ENCODE measurements around the gene LYRM4. TPM values are rescaled to one million over a fixed set of nuclear protein-coding genes. Genes with fewer than 3 reads are reported as not detected.

Gene LYRM4
- total and polyA plus RNA-seq, 4 donors, result 15.2 to 23.2 (median 19.1) TPM

- Histone ChIP-seq H3K9me3 (ENCODE audit: control insufficient read depth in 4 of 4, insufficient read depth in 3 of 4, low read length in 3 of 4) (peaks cover 0 to 2% (median 0%) of the 10 kb centered on the region in 4 donors), H3K36me3 (ENCODE audit: control insufficient read depth in 4 of 4, insufficient read depth in 4 of 4, low read length in 4 of 4) (no peaks in the 10 kb centered on the region), H3K4me3 (no peak overlapping the region), H3K4me1 (ENCODE audit: control insufficient read depth in 5 of 5, insufficient read depth in 5 of 5, low read length in 5 of 5) (peaks cover 0 to 13% (median 5%) of the 10 kb centered on the region in 5 donors), H3K27me3 (ENCODE audit: control insufficient read depth in 3 of 3, insufficient read depth in 3 of 3, low read length in 2 of 3) (peaks cover 4 to 15% (median 10%) of the 10 kb centered on the region in 3 donors), H3K27ac (ENCODE audit: low read depth in 1 of 2, low read length in 1 of 2) (no peak overlapping the region), H3K9ac (ENCODE audit: insufficient read depth in 1 of 2, low read length in 2 of 2) (no peak overlapping the region)
- ATAC-seq (ENCODE audit: insufficient read depth, low FRiP score), result no peak
- WGBS, 2 donors, result 47 to 72% methylated on average over 4 of the region's 4 CpGs
- no peak for DNase-seq
- no peak for TF ChIP-seq CTCF (IDR thresholded peaks at IDR 0.05; ENCODE audit: control extremely low read depth, extremely low read depth)
These were observed 177.5 kb downstream of the LYRM4 start for GRCh38 chr6:5083307-5083583.

GRCh38 chr6:5082487-5083306 is 178.1 kb downstream of the LYRM4 start:
- TF ChIP-seq CTCF (IDR thresholded peaks at IDR 0.05; ENCODE audit: control extremely low read depth, extremely low read depth), result no peak
- Histone ChIP-seq H3K9ac (ENCODE audit: insufficient read depth in 1 of 2, low read length in 2 of 2) (no peak overlapping the region), H3K36me3 (ENCODE audit: control insufficient read depth in 4 of 4, insufficient read depth in 4 of 4, low read length in 4 of 4) (no peaks in the 10 kb centered on the region), H3K4me1 (ENCODE audit: control insufficient read depth in 5 of 5, insufficient read depth in 5 of 5, low read length in 5 of 5) (peaks cover 0 to 13% (median 5%) of the 10 kb centered on the region in 5 donors), H3K9me3 (ENCODE audit: control insufficient read depth in 4 of 4, insufficient read depth in 3 of 4, low read length in 3 of 4) (peaks cover 0 to 2% (median 0%) of the 10 kb centered on the region in 4 donors), H3K4me3 (no peak overlapping the region), H3K27me3 (ENCODE audit: control insufficient read depth in 3 of 3, insufficient read depth in 3 of 3, low read length in 2 of 3) (peaks cover 4 to 15% (median 9%) of the 10 kb centered on the region in 3 donors), H3K27ac (ENCODE audit: low read depth in 1 of 2, low read length in 1 of 2) (peak overlapping the region in 1 of 2 donors; percentile 13)
- ATAC-seq (ENCODE audit: insufficient read depth, low FRiP score) (peak; percentile 32), DNase-seq (no peak)
- WGBS, 2 donors, result 77% methylated on average over 12 of the region's 12 CpGs

- Histone ChIP-seq H3K36me3 (ENCODE audit: control insufficient read depth in 4 of 4, insufficient read depth in 4 of 4, low read length in 4 of 4) (no peaks in the 10 kb centered on the region), H3K9me3 (ENCODE audit: control insufficient read depth in 4 of 4, insufficient read depth in 3 of 4, low read length in 3 of 4) (peaks cover 0 to 2% (median 0%) of the 10 kb centered on the region in 4 donors), H3K4me1 (ENCODE audit: control insufficient read depth in 5 of 5, insufficient read depth in 5 of 5, low read length in 5 of 5) (peaks cover 0 to 13% (median 5%) of the 10 kb centered on the region in 5 donors), H3K9ac (ENCODE audit: insufficient read depth in 1 of 2, low read length in 2 of 2) (no peak overlapping the region), H3K4me3 (no peak overlapping the region), H3K27me3 (ENCODE audit: control insufficient read depth in 3 of 3, insufficient read depth in 3 of 3, low read length in 2 of 3) (peaks cover 4 to 8% (median 4%) of the 10 kb centered on the region in 3 donors), H3K27ac (ENCODE audit: low read depth in 1 of 2, low read length in 1 of 2) (no peak overlapping the region)
- no peak for DNase-seq
- no peak for TF ChIP-seq CTCF (IDR thresholded peaks at IDR 0.05; ENCODE audit: control extremely low read depth, extremely low read depth)
- 83 to 89% methylated on average over 4 of the region's 4 CpGs for WGBS, 2 donors
- ATAC-seq (ENCODE audit: insufficient read depth, low FRiP score), result no peak
These were observed 178.8 kb downstream of the LYRM4 start for GRCh38 chr6:5081955-5082354.

All from lung (tissue), 12 donors.